Measurements from ENCODE around the gene HK1.
"Not testable (repeated sequence)": the region's sequence is repeated elsewhere in the genome, so short reads cannot be mapped to it uniquely, and the experiment has no call there.

The HK1 gene

GRCh38 chr10:69329721-69330178 is 51.5 kb downstream of the HK1 start:
- no peak for DNase-seq

GRCh38 chr10:69331161-69331560 is 52.9 kb downstream of the HK1 start:
- no peak for DNase-seq

GRCh38 chr10:69332278-69333010 is 54.1 kb downstream of the HK1 start:
- no peak for DNase-seq

- no peak for DNase-seq
These were observed 54.9 kb downstream of the HK1 start for GRCh38 chr10:69333205-69333604.

GRCh38 chr10:69333865-69334301 is 55.6 kb downstream of the HK1 start:
- not testable (repeated sequence) for DNase-seq

- DNase-seq: no peak
These were observed 56.2 kb downstream of the HK1 start for GRCh38 chr10:69334302-69335062.

GRCh38 chr10:69335063-69335587 is 56.8 kb downstream of the HK1 start:
- DNase-seq: no peak

- DNase-seq: no peak
These were observed 57.3 kb downstream of the HK1 start for GRCh38 chr10:69335613-69336012.

GRCh38 chr10:69336952-69337295 is 58.6 kb downstream of the HK1 start:
- DNase-seq: no peak

- peak; percentile 41 for DNase-seq
These were observed 59.2 kb downstream of the HK1 start for GRCh38 chr10:69337296-69338132.

- no peak for DNase-seq
These were observed 59.8 kb downstream of the HK1 start for GRCh38 chr10:69338133-69338456.

GRCh38 chr10:69338547-69339450 is 60.5 kb downstream of the HK1 start:
- no peak for DNase-seq

- no peak for DNase-seq
These were observed 62.4 kb downstream of the HK1 start for GRCh38 chr10:69340695-69341094.

GRCh38 chr10:69343905-69344304 is 65.6 kb downstream of the HK1 start:
- no peak for DNase-seq

- DNase-seq: no peak
These were observed 66.4 kb downstream of the HK1 start for GRCh38 chr10:69344591-69345252.

GRCh38 chr10:69345402-69345801 is 67.1 kb downstream of the HK1 start:
- no peak for DNase-seq

- DNase-seq: no peak
These were observed 67.7 kb downstream of the HK1 start for GRCh38 chr10:69345890-69346474.

GRCh38 chr10:69346776-69347175 is 68.5 kb downstream of the HK1 start:
- DNase-seq: no peak

- DNase-seq: peak; percentile 35
These were observed 70.7 kb downstream of the HK1 start for GRCh38 chr10:69348816-69349541.

- DNase-seq: no peak
These were observed 71.2 kb downstream of the HK1 start for GRCh38 chr10:69349542-69349888.

- no peak for DNase-seq
These were observed 73.3 kb downstream of the HK1 start for GRCh38 chr10:69351589-69351988.
